ENCODE results near the gene LSG1.
"Not testable (repeated sequence)": the region's sequence is repeated elsewhere in the genome, so short reads cannot be mapped to it uniquely, and the experiment has no call there.

Gene LSG1

DNA sequence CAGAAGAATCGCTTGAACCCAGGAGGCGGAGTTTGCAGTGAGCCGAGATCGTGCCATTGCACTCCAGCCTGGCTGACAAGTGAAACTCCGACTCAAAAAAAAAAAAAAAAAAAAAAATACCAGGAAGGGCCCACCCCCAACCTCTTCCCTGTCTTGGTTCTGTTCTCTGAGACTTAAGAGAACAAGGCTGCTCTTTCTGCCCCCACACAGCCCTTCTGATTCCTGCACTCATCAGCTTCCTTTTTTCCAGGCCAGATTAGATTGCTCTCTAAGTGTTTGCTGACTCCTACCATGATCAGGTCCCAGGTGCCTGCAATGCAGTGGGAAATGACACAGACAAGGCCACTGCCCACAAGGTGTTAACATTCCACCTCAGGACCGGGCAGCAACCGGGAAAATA lies 51.8 kb downstream of the LSG1 start:
- H3K27ac Mint-ChIP-seq = no peak overlapping the region
- no peaks in the 10 kb centered on the region for H3K9me3 Mint-ChIP-seq
- no peaks in the 10 kb centered on the region for H3K36me3 Mint-ChIP-seq
- H3K4me1 Mint-ChIP-seq = no peaks in the 10 kb centered on the region
- H3K27me3 Mint-ChIP-seq = no peaks in the 10 kb centered on the region
- H3K4me3 Mint-ChIP-seq = no peak overlapping the region
- no peak for ATAC-seq

- ATAC-seq = no peak
- Mint-ChIP-seq H3K27me3 (no peaks in the 10 kb centered on the region), H3K9me3 (no peaks in the 10 kb centered on the region), H3K4me1 (no peaks in the 10 kb centered on the region), H3K36me3 (no peaks in the 10 kb centered on the region), H3K4me3 (no peak overlapping the region), H3K27ac (no peak overlapping the region)
These were observed 52.2 kb downstream of the LSG1 start for GRCh38 chr3:194619741-194620140.

- Mint-ChIP-seq H3K27me3 (no peaks in the 10 kb centered on the region), H3K36me3 (no peaks in the 10 kb centered on the region), H3K9me3 (no peaks in the 10 kb centered on the region), H3K27ac (no peak overlapping the region), H3K4me1 (no peaks in the 10 kb centered on the region), H3K4me3 (no peak overlapping the region)
- no peak for ATAC-seq
These were observed 53.0 kb downstream of the LSG1 start for GRCh38 chr3:194618858-194619608.

GRCh38 chr3:194617827-194618226 lies 54.2 kb downstream of the LSG1 start:
- Mint-ChIP-seq H3K9me3 (no peaks in the 10 kb centered on the region), H3K27me3 (no peaks in the 10 kb centered on the region), H3K4me1 (no peaks in the 10 kb centered on the region), H3K27ac (no peak overlapping the region), H3K4me3 (no peak overlapping the region), H3K36me3 (no peaks in the 10 kb centered on the region)
- ATAC-seq = no peak

- Mint-ChIP-seq H3K4me3 (no peak overlapping the region), H3K27ac (no peak overlapping the region)
These were observed 54.8 kb downstream of the LSG1 start for GRCh38 chr3:194617143-194617671.

GRCh38 chr3:194615226-194615625 lies 56.8 kb downstream of the LSG1 start:
- no peaks in the 10 kb centered on the region for H3K36me3 Mint-ChIP-seq
- H3K4me1 Mint-ChIP-seq = no peaks in the 10 kb centered on the region
- ATAC-seq = no peak
- H3K9me3 Mint-ChIP-seq = no peaks in the 10 kb centered on the region
- no peak overlapping the region for H3K27ac Mint-ChIP-seq
- no peak overlapping the region for H3K4me3 Mint-ChIP-seq
- no peaks in the 10 kb centered on the region for H3K27me3 Mint-ChIP-seq

More at GRCh38 chr3:194617143-194617671, 54.8 kb downstream of the LSG1 start:
- no peaks in the 10 kb centered on the region for H3K36me3 Mint-ChIP-seq
- no peak for ATAC-seq
- no peaks in the 10 kb centered on the region for H3K27me3 Mint-ChIP-seq
- H3K4me1 Mint-ChIP-seq = no peaks in the 10 kb centered on the region
- no peaks in the 10 kb centered on the region for H3K9me3 Mint-ChIP-seq

DNA sequence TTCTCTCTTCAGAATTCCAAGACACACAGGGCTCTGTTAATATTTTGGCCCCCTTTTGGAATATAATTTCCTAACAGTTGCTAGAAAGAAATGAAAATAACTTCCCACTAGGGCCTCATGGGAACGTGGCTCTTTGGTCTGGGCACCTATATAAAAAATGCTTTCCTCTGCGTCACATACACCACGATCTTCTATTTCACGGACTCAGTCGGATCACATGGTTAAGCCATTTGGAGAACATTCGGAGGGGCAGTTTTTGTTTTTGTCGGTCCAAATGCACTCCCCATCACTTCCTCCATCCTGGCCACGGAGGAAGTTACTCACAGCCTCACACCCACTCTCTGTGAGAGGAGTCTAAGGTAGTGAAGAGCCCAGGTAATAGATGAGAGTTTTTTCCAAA lies 59.8 kb downstream of the LSG1 start:
- Mint-ChIP-seq H3K9me3 (no peaks in the 10 kb centered on the region), H3K27ac (no peak overlapping the region), H3K36me3 (no peaks in the 10 kb centered on the region), H3K4me1 (no peaks in the 10 kb centered on the region), H3K27me3 (no peaks in the 10 kb centered on the region), H3K4me3 (no peak overlapping the region)
- ATAC-seq = no peak

DNA sequence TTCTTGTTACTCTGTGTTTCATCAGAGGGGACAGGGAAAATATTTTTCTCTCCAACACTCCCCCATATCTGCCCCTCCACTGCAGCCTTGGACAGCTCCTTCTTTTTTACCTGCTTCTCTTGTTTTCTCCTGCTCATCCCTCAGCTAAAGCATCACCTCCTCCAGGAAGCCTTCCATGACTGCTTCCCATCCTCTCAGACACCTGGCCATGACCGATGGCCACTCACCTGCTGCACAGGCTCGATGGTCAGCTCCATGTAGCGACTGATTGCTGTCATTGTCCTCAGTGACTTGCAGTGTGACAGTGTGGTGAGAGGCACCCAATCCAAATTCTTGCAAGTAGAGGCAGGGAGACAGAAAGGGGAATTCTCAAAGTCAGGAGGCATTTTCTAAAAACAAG lies 61.3 kb downstream of the LSG1 start:
- Mint-ChIP-seq H3K4me1 (no peaks in the 10 kb centered on the region), H3K4me3 (no peak overlapping the region), H3K36me3 (no peaks in the 10 kb centered on the region), H3K27ac (no peak overlapping the region), H3K9me3 (no peaks in the 10 kb centered on the region), H3K27me3 (no peaks in the 10 kb centered on the region)
- no peak for ATAC-seq

DNA sequence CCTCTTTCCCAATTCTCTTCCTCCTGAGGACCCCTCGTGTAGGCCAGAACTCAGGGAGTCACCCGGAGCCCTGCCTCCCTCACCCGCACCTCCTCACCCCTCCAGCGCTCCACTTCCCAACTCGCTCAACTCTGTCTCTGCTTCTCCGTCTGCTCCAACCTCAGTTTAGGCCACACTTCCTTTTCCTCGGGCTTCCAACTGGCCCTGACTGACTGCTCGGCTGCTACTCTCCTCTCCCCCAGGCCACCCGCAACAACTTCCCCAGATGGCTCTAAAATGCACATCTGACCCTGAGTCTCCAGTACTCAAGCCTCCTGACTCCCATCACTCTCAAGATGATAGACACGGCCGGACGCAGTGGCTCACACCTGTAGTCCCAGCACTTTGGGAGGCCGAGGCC lies 62.4 kb downstream of the LSG1 start:
- Mint-ChIP-seq H3K27me3 (no peaks in the 10 kb centered on the region), H3K9me3 (no peaks in the 10 kb centered on the region), H3K4me1 (no peaks in the 10 kb centered on the region), H3K4me3 (no peak overlapping the region), H3K27ac (no peak overlapping the region), H3K36me3 (no peaks in the 10 kb centered on the region)
- ATAC-seq = no peak

DNA sequence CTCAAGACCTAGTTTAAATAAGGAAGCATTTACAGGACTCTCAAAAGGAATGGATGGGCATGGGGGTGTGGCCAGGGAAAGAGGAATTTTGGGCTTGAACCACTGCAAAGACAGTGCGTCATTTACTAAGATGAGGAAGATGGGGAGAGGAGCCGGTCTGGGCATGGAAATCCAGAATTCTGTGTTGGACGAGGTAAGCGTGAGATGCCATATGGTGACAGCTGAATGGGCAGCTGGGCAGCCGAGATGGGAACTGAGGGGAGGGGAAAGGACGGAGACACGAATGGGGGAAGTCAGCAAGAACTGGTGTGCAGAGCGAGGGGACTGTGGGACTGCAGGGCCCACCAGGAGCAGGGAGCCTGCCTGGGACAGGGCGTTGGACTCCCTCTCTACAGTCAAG lies 63.0 kb downstream of the LSG1 start:
- no peaks in the 10 kb centered on the region for H3K27me3 Mint-ChIP-seq

DNA sequence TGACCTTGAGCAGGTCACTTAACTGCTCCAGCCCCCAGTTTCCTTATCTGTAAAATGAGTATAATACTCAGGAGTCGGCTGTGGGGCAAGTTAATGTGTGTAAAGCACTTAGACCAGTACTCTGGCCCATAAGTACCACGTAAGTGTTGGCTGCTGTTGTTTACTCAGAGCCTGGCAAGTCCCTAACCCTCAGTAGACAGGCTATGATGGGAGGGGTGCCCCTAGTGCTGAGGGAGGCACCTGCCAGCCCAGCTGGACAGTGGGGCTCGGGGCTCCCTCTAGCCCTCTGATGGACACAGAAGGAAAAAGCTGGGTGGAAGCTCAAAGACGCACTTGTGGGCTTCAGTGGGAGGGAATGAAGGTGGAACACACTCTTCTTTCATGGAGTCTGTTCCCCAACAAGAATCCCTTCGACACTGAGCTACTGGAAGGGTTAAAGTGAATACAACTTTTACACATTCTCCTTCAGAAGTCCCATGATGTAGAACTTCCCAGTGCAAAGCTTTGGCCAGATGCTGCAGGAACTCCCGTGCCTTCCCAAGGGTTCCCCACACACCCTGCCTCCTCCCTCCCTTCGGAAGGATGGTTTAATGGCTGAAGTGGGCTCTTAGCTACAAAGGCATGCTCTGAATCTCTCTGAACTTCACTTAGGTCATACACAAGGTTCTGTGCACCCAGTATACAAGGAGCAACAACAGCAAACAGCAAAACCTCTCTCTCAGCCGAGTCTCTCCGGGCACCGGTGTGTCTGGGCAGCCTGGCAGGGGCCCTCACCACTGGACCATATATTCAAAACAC lies 64.2 kb downstream of the LSG1 start:
- Mint-ChIP-seq H3K4me3 (no peak overlapping the region), H3K27me3 (no peaks in the 10 kb centered on the region), H3K9me3 (no peaks in the 10 kb centered on the region), H3K27ac (no peak overlapping the region), H3K36me3 (no peaks in the 10 kb centered on the region), H3K4me1 (no peaks in the 10 kb centered on the region)
- ATAC-seq = no peak

More for the DNA sequence above, 63.0 kb downstream of the LSG1 start:
- H3K4me3 Mint-ChIP-seq = no peak overlapping the region
- no peaks in the 10 kb centered on the region for H3K4me1 Mint-ChIP-seq
- ATAC-seq = no peak
- no peaks in the 10 kb centered on the region for H3K9me3 Mint-ChIP-seq
- H3K36me3 Mint-ChIP-seq = no peaks in the 10 kb centered on the region
- no peak overlapping the region for H3K27ac Mint-ChIP-seq

DNA sequence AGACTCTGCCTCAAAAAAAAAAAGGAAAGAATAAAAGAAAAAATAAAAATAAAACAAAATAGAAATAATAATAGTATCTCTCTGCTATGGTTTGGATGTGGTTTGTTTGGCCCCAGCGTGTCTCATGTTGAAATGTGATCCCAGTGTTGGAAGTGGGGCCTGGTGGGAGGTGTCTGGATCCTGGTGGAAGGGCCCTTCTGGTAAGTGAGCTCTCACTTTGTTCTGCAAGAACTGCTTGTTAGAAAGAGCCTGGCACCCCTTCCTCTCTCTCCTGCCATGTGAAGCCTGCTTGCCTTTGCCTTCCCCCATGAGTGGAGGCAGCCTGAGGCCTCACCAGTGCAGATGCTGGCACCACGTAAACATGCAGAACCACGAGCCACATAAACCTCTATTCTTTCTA lies 65.0 kb downstream of the LSG1 start:
- Mint-ChIP-seq H3K4me1 (no peaks in the 10 kb centered on the region), H3K27ac (no peak overlapping the region), H3K9me3 (no peaks in the 10 kb centered on the region), H3K4me3 (no peak overlapping the region), H3K27me3 (no peaks in the 10 kb centered on the region), H3K36me3 (no peaks in the 10 kb centered on the region)
- no peak for ATAC-seq

- H3K4me3 Mint-ChIP-seq = no peak overlapping the region
- H3K27me3 Mint-ChIP-seq = no peaks in the 10 kb centered on the region
- no peak for ATAC-seq
- no peak overlapping the region for H3K27ac Mint-ChIP-seq
- H3K9me3 Mint-ChIP-seq = no peaks in the 10 kb centered on the region
- H3K4me1 Mint-ChIP-seq = no peaks in the 10 kb centered on the region
- no peaks in the 10 kb centered on the region for H3K36me3 Mint-ChIP-seq
These were observed 65.8 kb downstream of the LSG1 start for GRCh38 chr3:194606163-194606562.

- H3K4me1 Mint-ChIP-seq, H3K27me3 Mint-ChIP-seq, H3K4me3 Mint-ChIP-seq, H3K9me3 Mint-ChIP-seq, H3K36me3 Mint-ChIP-seq, ATAC-seq, H3K27ac Mint-ChIP-seq: not testable (repeated sequence)
These were observed 66.7 kb downstream of the LSG1 start for GRCh38 chr3:194605314-194605713.

- no peaks in the 10 kb centered on the region for H3K27me3 Mint-ChIP-seq
- no peaks in the 10 kb centered on the region for H3K36me3 Mint-ChIP-seq
- H3K4me3 Mint-ChIP-seq = no peak overlapping the region
- no peak for ATAC-seq
- no peak overlapping the region for H3K27ac Mint-ChIP-seq
- no peaks in the 10 kb centered on the region for H3K4me1 Mint-ChIP-seq
- no peaks in the 10 kb centered on the region for H3K9me3 Mint-ChIP-seq
These were observed 67.2 kb downstream of the LSG1 start for GRCh38 chr3:194604837-194605236.

GRCh38 chr3:194604126-194604525 lies 67.9 kb downstream of the LSG1 start:
- Mint-ChIP-seq H3K4me1 (no peaks in the 10 kb centered on the region), H3K27ac (no peak overlapping the region), H3K27me3 (no peaks in the 10 kb centered on the region), H3K9me3 (no peaks in the 10 kb centered on the region), H3K4me3 (no peak overlapping the region), H3K36me3 (no peaks in the 10 kb centered on the region)
- no peak for ATAC-seq

All from stimulated activated memory B cell treated with anti-CD40 and anti-IgM and Interleukin-4, amounts not matched to agents 10 μg/mL and 1 μg/mL and 100 μg/mL, for 72 hours (primary cell).